Prostate gland (tissue), 2 donors: Measurements from ENCODE around the gene CRYL1. TPM values are rescaled to one million over a fixed set of nuclear protein-coding genes. Genes with fewer than 3 reads are reported as not detected.

Experiments
- DNase-seq: peaks from one replicate; pipeline ENCODE4 v3.0.0-alpha.2; 2019; ENCODE audit warnings: low spot score
- H3K27ac ChIP-seq, 2 donors: fragments of 200-600 bp; sonication (generic); 2 replicates each; pipeline ENCODE4 v1.5.1; 2017 to 2019
- H3K27me3 ChIP-seq: fragments of 200-600 bp; sonication (generic); replicated peaks from 2 replicates; pipeline ENCODE4 v1.5.1; 2019; ENCODE audit not compliant: insufficient read depth
- H3K36me3 ChIP-seq, 2 donors: fragments of 200-600 bp; sonication (generic); 1 replicate in 1 of 2; 2 replicates in 1 of 2; pipeline versions ENCODE4 v1.5.1 to v1.8.1; 2017 to 2019
- H3K4me1 ChIP-seq: fragments of 200-600 bp; sonication (generic); replicated peaks from 2 replicates; pipeline ENCODE4 v1.5.1; 2019
- H3K4me3 ChIP-seq, 2 donors: fragments of 200-600 bp; sonication (generic); 2 replicates each; pipeline ENCODE4 v1.5.1; 2017 to 2019
- H3K9me3 ChIP-seq: fragments of 200-600 bp; sonication (generic); 2 replicates; pipeline ENCODE4 v1.5.1; 2017
- POLR2A ChIP-seq: fragments of 450-650 bp; IDR thresholded peaks from one replicate; pipeline ENCODE4 v1.6.1; 2016; ENCODE audit warnings: antibody characterized with exemption, mild to moderate bottlenecking
- POLR2AphosphoS5 ChIP-seq: sonication (generic); formaldehyde crosslinking; IDR thresholded peaks from one replicate; pipeline ENCODE4 v1.6.1; 2017; ENCODE audit warnings: antibody characterized with exemption
- WGBS: methylation state at CpG from one replicate; pipeline ENCODE4 v1.1.5; 2018; 5-methylcytosine and 5-hydroxymethylcytosine counted together
- intact Hi-C: fragments of 100-400 bp; cut with DNase I; formaldehyde crosslinking; loops from one replicate; pipeline ENCODE4 v1.14.2; 2022
- total RNA-seq, 2 donors: library from RNA; depleted of rRNA; stranded (reverse); fragments of >200 nt; gene quantifications; one replicate each; pipeline ENCODE4 v1.1.0, GENCODE V29; 2016
- TF ChIP-seq, protein P1 (sequence below), 4 experiments: fragments of 200-600 bp in 2 of 4; fragments of 450-650 bp in 2 of 4; sonication (generic) in 2 of 4; IDR thresholded peaks; 1 replicate in 3 of 4; 2 replicates in 1 of 4; pipeline ENCODE4 v1.5.1; 2016 to 2019; ENCODE audit warnings: antibody characterized with exemption in 4 of 4, mild to moderate bottlenecking in 2 of 4, moderate library complexity in 2 of 4

Gene CRYL1
- total RNA-seq, 2 donors from 2014 or later: 35.3 to 75.5 TPM

DNA sequence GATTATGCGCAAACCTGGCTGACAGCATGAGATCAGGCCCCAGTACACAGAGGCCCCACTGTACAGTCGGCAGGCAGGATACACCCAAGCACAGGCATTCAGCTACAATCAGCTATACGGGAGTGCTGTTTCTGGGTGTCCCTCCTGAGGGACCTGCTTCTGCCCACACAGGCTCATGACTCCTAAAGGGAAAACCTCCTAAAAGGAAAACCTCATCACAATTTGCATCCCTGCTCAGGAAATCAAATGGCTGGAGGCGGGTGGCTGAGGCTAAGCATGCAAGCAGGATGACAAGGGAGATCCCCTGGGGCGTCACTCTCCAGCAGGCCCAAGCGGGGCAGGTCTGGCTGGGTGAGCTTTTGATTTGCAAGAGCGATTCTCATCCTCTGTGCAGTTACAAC lies 99.8 kb downstream of the CRYL1 start:
- no peaks in the 10 kb centered on the region for H3K9me3 ChIP-seq
- no peak for TF ChIP-seq POLR2A
- TF ChIP-seq POLR2AphosphoS5: no peak
- TF ChIP-seq, protein P1, sequence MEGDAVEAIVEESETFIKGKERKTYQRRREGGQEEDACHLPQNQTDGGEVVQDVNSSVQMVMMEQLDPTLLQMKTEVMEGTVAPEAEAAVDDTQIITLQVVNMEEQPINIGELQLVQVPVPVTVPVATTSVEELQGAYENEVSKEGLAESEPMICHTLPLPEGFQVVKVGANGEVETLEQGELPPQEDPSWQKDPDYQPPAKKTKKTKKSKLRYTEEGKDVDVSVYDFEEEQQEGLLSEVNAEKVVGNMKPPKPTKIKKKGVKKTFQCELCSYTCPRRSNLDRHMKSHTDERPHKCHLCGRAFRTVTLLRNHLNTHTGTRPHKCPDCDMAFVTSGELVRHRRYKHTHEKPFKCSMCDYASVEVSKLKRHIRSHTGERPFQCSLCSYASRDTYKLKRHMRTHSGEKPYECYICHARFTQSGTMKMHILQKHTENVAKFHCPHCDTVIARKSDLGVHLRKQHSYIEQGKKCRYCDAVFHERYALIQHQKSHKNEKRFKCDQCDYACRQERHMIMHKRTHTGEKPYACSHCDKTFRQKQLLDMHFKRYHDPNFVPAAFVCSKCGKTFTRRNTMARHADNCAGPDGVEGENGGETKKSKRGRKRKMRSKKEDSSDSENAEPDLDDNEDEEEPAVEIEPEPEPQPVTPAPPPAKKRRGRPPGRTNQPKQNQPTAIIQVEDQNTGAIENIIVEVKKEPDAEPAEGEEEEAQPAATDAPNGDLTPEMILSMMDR (IDR thresholded peaks at IDR 0.05): no peak
- WGBS: 76% methylated on average over 7 of the region's 7 CpGs
- H3K4me1 ChIP-seq: no peaks in the 10 kb centered on the region
- H3K4me3 ChIP-seq: no peak overlapping the region
- intact Hi-C loops: no loop called here
- H3K27me3 ChIP-seq: no peaks in the 10 kb centered on the region
- H3K27ac ChIP-seq: no peak overlapping the region
- no peak for DNase-seq
- no peaks in the 10 kb centered on the region for H3K36me3 ChIP-seq

DNA sequence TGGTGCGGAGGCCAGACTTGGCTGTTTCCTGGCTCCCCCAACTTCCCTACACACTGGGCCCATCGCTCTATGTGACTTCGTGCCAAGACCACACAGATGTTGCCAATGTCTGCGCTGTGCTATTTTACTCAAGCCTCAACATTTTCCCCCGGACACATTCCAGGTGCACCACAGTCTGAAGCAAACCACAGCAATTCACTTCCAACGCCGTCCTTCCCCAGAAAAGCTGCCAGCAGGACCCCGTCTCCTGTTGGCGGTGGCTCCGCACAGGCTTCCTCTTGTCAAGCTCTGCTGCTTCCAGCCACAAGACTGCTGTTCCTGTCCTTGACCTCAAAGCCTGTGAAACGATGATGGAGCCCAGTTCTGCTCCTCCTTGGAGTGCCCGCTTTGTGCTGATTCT lies 100.7 kb downstream of the CRYL1 start:
- DNase-seq: no peak
- Histone ChIP-seq H3K36me3 (no peaks in the 10 kb centered on the region), H3K27ac (no peak overlapping the region), H3K4me3 (no peak overlapping the region), H3K4me1 (no peaks in the 10 kb centered on the region), H3K27me3 (no peaks in the 10 kb centered on the region), H3K9me3 (no peaks in the 10 kb centered on the region)
- TF ChIP-seq POLR2A (no peak), POLR2AphosphoS5 (no peak)
- TF ChIP-seq, protein P1 (IDR thresholded peaks at IDR 0.05): no peak
- WGBS: 38% methylated on average over 12 of the region's 12 CpGs
- intact Hi-C loops: no loop called here

DNA sequence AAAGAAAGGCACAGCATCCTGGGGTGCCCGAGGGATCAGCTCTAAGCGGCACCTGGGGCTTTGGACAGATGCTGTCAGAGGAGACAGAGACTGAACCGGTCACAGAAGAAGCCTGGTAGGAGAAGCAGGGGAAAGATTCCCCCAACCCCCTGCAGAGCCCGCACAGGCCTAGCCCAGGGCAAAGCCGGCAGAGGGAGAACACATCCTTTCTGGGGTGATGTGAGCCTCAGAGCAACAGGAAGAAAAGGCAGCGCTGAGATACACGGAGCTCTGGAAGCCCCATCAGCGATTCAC lies 101.2 kb downstream of the CRYL1 start:
- Histone ChIP-seq H3K36me3 (no peaks in the 10 kb centered on the region), H3K4me3 (no peak overlapping the region), H3K9me3 (no peaks in the 10 kb centered on the region), H3K27ac (no peak overlapping the region), H3K27me3 (no peaks in the 10 kb centered on the region), H3K4me1 (no peaks in the 10 kb centered on the region)
- 70% methylated on average over 8 of the region's 8 CpGs for WGBS
- intact Hi-C loops: no loop called here
- TF ChIP-seq, protein P1 (IDR thresholded peaks at IDR 0.05): no peak
- TF ChIP-seq POLR2A (no peak), POLR2AphosphoS5 (no peak)
- no peak for DNase-seq

DNA sequence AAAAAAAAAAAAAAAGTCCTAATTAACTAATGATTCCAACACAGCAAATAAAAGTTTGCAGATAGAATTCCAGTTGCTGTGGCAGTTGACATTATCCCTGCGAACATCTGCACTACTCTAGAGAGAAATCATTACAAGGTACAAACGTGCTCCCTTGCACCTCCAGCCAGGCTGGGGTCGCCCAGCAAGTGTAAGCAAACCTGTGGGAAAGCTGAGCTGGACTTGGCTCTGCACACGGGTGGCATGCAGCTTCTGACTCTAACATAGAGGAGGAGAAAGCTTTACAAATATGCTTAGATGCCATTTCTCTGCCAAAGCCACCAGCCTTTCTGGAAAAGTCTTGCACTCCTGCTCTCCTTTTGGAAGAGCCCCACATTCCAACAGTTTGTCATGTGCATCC lies 103.3 kb downstream of the CRYL1 start:
- H3K9me3 ChIP-seq: no peaks in the 10 kb centered on the region
- no peak overlapping the region for H3K4me3 ChIP-seq
- DNase-seq: no peak
- no peaks in the 10 kb centered on the region for H3K36me3 ChIP-seq
- no peaks in the 10 kb centered on the region for H3K4me1 ChIP-seq
- intact Hi-C loops: no loop called here
- H3K27ac ChIP-seq: no peak overlapping the region
- no peak for TF ChIP-seq POLR2A
- no peak for TF ChIP-seq POLR2AphosphoS5
- TF ChIP-seq, protein P1 (IDR thresholded peaks at IDR 0.05): no peak
- no peaks in the 10 kb centered on the region for H3K27me3 ChIP-seq
- 69% methylated on average over 4 of the region's 4 CpGs for WGBS

DNA sequence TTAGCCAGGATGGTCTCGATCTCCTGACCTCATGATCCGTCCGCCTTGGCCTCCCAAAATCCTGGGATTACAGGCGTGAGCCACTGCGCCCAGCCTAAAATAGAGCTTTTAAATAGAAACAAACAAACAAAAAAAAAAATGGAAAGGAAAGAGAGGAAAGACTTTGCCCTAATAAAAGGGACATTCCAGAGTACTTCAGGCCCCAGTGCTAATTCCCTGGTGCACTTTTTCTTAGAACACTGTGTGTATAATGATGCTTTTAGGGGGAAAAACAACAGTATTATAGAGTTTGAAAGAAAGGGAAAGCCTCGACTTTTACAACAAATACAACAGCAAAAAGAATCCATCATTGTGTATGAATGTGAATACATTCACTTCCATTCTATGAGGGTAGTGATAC lies 104.7 kb downstream of the CRYL1 start:
- intact Hi-C loops: no loop called here
- TF ChIP-seq POLR2AphosphoS5 (no peak), POLR2A (no peak)
- TF ChIP-seq, protein P1 (IDR thresholded peaks at IDR 0.05): no peak
- Histone ChIP-seq H3K36me3 (no peaks in the 10 kb centered on the region), H3K27ac (no peak overlapping the region), H3K4me3 (no peak overlapping the region), H3K9me3 (no peaks in the 10 kb centered on the region), H3K27me3 (no peaks in the 10 kb centered on the region), H3K4me1 (no peaks in the 10 kb centered on the region)
- DNase-seq: no peak
- WGBS: 83% methylated on average over 6 of the region's 6 CpGs
